HEK293 (cell line): ENCODE measurements around the gene SULT4A1.

Experiments used
- BCL11A ChIP-seq: fragments of 450-650 bp; formaldehyde crosslinking; IDR thresholded peaks from 2 replicates; pipeline ENCODE4 v1.5.1; 2016; ENCODE audit warnings: low read depth, missing biosample characterization, missing genetic modification characterization
- KLF1 ChIP-seq: fragments of 450-650 bp; formaldehyde crosslinking; IDR thresholded peaks from 2 replicates; pipeline ENCODE4 v1.5.1; 2016; ENCODE audit warnings: missing biosample characterization, missing genetic modification characterization
- ZNF311 ChIP-seq: fragments of 450-650 bp; formaldehyde crosslinking; IDR thresholded peaks from 2 replicates; pipeline ENCODE4 v1.5.1; 2017; ENCODE audit warnings: missing biosample characterization, missing genetic modification characterization, borderline replicate concordance
- TF ChIP-seq, protein P1 (sequence below): fragments of 450-650 bp; formaldehyde crosslinking; IDR thresholded peaks from 2 replicates; pipeline ENCODE4 v1.5.1; 2016; ENCODE audit warnings: missing biosample characterization, missing genetic modification characterization
- TF ChIP-seq, protein P2 (sequence below): fragments of 450-650 bp; formaldehyde crosslinking; IDR thresholded peaks from 2 replicates; pipeline ENCODE4 v1.5.1; 2016; ENCODE audit warnings: missing biosample characterization, missing genetic modification characterization

DNA sequence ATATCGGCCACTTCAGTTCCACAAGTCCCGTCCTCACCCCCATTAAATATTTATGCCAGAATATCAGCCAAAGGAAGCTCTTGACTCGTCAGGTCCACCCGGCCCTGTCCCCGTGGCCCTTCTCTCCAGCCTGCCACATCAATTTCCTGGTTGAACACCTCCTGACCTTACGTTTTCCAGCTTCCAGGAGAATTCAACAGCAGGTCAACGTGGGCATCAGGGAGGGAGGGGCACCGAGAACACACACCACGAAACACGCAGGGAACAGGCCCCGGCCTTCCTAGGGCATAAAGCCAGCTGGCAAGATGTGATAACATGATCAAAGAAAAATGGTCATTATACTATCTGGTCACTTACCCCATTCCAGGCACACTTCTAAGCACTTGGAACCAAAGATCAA lies 15.3 kb downstream of the SULT4A1 start:
- TF ChIP-seq BCL11A = no peak
- TF ChIP-seq, protein P1, sequence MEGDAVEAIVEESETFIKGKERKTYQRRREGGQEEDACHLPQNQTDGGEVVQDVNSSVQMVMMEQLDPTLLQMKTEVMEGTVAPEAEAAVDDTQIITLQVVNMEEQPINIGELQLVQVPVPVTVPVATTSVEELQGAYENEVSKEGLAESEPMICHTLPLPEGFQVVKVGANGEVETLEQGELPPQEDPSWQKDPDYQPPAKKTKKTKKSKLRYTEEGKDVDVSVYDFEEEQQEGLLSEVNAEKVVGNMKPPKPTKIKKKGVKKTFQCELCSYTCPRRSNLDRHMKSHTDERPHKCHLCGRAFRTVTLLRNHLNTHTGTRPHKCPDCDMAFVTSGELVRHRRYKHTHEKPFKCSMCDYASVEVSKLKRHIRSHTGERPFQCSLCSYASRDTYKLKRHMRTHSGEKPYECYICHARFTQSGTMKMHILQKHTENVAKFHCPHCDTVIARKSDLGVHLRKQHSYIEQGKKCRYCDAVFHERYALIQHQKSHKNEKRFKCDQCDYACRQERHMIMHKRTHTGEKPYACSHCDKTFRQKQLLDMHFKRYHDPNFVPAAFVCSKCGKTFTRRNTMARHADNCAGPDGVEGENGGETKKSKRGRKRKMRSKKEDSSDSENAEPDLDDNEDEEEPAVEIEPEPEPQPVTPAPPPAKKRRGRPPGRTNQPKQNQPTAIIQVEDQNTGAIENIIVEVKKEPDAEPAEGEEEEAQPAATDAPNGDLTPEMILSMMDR (tag by site-specific recombination) = no peak
- no peak for TF ChIP-seq ZNF311
- TF ChIP-seq, protein P2, sequence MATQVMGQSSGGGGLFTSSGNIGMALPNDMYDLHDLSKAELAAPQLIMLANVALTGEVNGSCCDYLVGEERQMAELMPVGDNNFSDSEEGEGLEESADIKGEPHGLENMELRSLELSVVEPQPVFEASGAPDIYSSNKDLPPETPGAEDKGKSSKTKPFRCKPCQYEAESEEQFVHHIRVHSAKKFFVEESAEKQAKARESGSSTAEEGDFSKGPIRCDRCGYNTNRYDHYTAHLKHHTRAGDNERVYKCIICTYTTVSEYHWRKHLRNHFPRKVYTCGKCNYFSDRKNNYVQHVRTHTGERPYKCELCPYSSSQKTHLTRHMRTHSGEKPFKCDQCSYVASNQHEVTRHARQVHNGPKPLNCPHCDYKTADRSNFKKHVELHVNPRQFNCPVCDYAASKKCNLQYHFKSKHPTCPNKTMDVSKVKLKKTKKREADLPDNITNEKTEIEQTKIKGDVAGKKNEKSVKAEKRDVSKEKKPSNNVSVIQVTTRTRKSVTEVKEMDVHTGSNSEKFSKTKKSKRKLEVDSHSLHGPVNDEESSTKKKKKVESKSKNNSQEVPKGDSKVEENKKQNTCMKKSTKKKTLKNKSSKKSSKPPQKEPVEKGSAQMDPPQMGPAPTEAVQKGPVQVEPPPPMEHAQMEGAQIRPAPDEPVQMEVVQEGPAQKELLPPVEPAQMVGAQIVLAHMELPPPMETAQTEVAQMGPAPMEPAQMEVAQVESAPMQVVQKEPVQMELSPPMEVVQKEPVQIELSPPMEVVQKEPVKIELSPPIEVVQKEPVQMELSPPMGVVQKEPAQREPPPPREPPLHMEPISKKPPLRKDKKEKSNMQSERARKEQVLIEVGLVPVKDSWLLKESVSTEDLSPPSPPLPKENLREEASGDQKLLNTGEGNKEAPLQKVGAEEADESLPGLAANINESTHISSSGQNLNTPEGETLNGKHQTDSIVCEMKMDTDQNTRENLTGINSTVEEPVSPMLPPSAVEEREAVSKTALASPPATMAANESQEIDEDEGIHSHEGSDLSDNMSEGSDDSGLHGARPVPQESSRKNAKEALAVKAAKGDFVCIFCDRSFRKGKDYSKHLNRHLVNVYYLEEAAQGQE = no peak
- no peak for TF ChIP-seq KLF1 (tag by site-specific recombination)
